ENCODE results near the gene OAT.

The OAT gene

GRCh38 chr10:124353896-124354295 lies 64.8 kb downstream of the OAT start:
- Mint-ChIP-seq H3K4me3 (peak overlapping the region; percentile 79), H3K27me3 (ENCODE audit: low read depth) (no peaks in the 10 kb centered on the region), H3K9me3 (no peaks in the 10 kb centered on the region), H3K27ac (no peak overlapping the region), H3K36me3 (ENCODE audit: low read depth) (no peaks in the 10 kb centered on the region), H3K4me1 (ENCODE audit: low read depth) (peaks cover 10% of the 10 kb centered on the region)
- DNase-seq (ENCODE audit: low spot score) = no peak

GRCh38 chr10:124353091-124353815 lies 65.5 kb downstream of the OAT start:
- Mint-ChIP-seq H3K36me3 (ENCODE audit: low read depth) (no peaks in the 10 kb centered on the region), H3K9me3 (no peaks in the 10 kb centered on the region), H3K4me3 (no peak overlapping the region)

GRCh38 chr10:124351481-124352220 lies 67.1 kb downstream of the OAT start:
- no peak overlapping the region for H3K4me3 Mint-ChIP-seq
- H3K36me3 Mint-ChIP-seq (ENCODE audit: low read depth) = no peaks in the 10 kb centered on the region
- H3K9me3 Mint-ChIP-seq = no peaks in the 10 kb centered on the region
- no peak overlapping the region for H3K27ac Mint-ChIP-seq
- H3K4me1 Mint-ChIP-seq (ENCODE audit: low read depth) = peaks cover 10% of the 10 kb centered on the region
- no peaks in the 10 kb centered on the region for H3K27me3 Mint-ChIP-seq (ENCODE audit: low read depth)
- DNase-seq (ENCODE audit: low spot score) = no peak

More at GRCh38 chr10:124353091-124353815, 65.5 kb downstream of the OAT start:
- Mint-ChIP-seq H3K4me1 (ENCODE audit: low read depth) (peaks cover 10% of the 10 kb centered on the region), H3K27ac (no peak overlapping the region), H3K27me3 (ENCODE audit: low read depth) (no peaks in the 10 kb centered on the region)
- no peak for DNase-seq (ENCODE audit: low spot score)

GRCh38 chr10:124350806-124351205 lies 67.9 kb downstream of the OAT start:
- no peaks in the 10 kb centered on the region for H3K36me3 Mint-ChIP-seq (ENCODE audit: low read depth)
- H3K4me3 Mint-ChIP-seq = no peak overlapping the region
- peaks cover 10% of the 10 kb centered on the region for H3K4me1 Mint-ChIP-seq (ENCODE audit: low read depth)
- no peak overlapping the region for H3K27ac Mint-ChIP-seq
- DNase-seq (ENCODE audit: low spot score) = no peak
- H3K27me3 Mint-ChIP-seq (ENCODE audit: low read depth) = no peaks in the 10 kb centered on the region
- no peaks in the 10 kb centered on the region for H3K9me3 Mint-ChIP-seq

GRCh38 chr10:124349996-124350280 lies 68.8 kb downstream of the OAT start:
- no peaks in the 10 kb centered on the region for H3K36me3 Mint-ChIP-seq (ENCODE audit: low read depth)
- no peak overlapping the region for H3K4me3 Mint-ChIP-seq
- no peaks in the 10 kb centered on the region for H3K9me3 Mint-ChIP-seq
- peaks cover 4% of the 10 kb centered on the region for H3K4me1 Mint-ChIP-seq (ENCODE audit: low read depth)
- H3K27me3 Mint-ChIP-seq (ENCODE audit: low read depth) = no peaks in the 10 kb centered on the region
- no peak for DNase-seq (ENCODE audit: low spot score)
- no peak overlapping the region for H3K27ac Mint-ChIP-seq

- DNase-seq (ENCODE audit: low spot score) = no peak
- H3K9me3 Mint-ChIP-seq = no peaks in the 10 kb centered on the region
- no peak overlapping the region for H3K27ac Mint-ChIP-seq
- peaks cover 1% of the 10 kb centered on the region for H3K4me1 Mint-ChIP-seq (ENCODE audit: low read depth)
- H3K27me3 Mint-ChIP-seq (ENCODE audit: low read depth) = no peaks in the 10 kb centered on the region
- no peaks in the 10 kb centered on the region for H3K36me3 Mint-ChIP-seq (ENCODE audit: low read depth)
- H3K4me3 Mint-ChIP-seq = no peak overlapping the region
Measured at GRCh38 chr10:124349231-124349995, 69.3 kb downstream of the OAT start.

- Mint-ChIP-seq H3K9me3 (no peaks in the 10 kb centered on the region), H3K4me3 (no peak overlapping the region), H3K4me1 (ENCODE audit: low read depth) (no peaks in the 10 kb centered on the region), H3K27me3 (ENCODE audit: low read depth) (no peaks in the 10 kb centered on the region), H3K36me3 (ENCODE audit: low read depth) (no peaks in the 10 kb centered on the region), H3K27ac (no peak overlapping the region)
- no peak for DNase-seq (ENCODE audit: low spot score)
Measured at GRCh38 chr10:124348801-124349200, 69.9 kb downstream of the OAT start.

- no peaks in the 10 kb centered on the region for H3K27me3 Mint-ChIP-seq (ENCODE audit: low read depth)
- no peak overlapping the region for H3K4me3 Mint-ChIP-seq
- no peaks in the 10 kb centered on the region for H3K9me3 Mint-ChIP-seq
- no peak for DNase-seq (ENCODE audit: low spot score)
- H3K27ac Mint-ChIP-seq = no peak overlapping the region
- H3K4me1 Mint-ChIP-seq (ENCODE audit: low read depth) = no peaks in the 10 kb centered on the region
- no peaks in the 10 kb centered on the region for H3K36me3 Mint-ChIP-seq (ENCODE audit: low read depth)
Measured at GRCh38 chr10:124347956-124348355, 70.8 kb downstream of the OAT start.
